GM19455 (cell line): ENCODE measurements around the gene LPIN1.
"Not testable (repeated sequence)": the region's sequence is repeated elsewhere in the genome, so short reads cannot be mapped to it uniquely, and the experiment has no call there.

ENCODE experiments used
- ATAC-seq: cut with Tn5 transposase; IDR thresholded peaks from one replicate; pipeline ENCODE4 v1.9.1; 2021; ENCODE audit not compliant: unreplicated experiment

LPIN1 gene

GRCh38 chr2:11830708-11831301, 84.4 kb downstream of the LPIN1 start:
- no peak for ATAC-seq

DNA sequence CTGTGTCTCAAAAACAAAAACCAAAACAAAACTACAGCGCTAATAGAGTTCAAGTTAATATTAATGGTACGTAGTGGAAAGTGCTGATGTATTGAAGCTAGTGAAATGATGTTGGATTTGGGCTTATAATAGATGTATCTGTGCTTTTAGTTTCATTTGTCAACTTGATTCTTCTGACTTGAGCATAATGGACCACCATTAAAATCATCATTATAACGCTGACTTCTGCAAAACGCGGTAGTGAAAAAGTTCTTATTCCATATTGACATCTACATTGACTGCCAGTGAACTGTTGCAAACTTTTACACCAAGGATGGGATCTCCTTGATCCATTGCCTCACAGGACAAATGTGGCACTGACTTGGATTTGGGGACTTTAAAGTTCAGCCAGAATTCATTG, 85.0 kb downstream of the LPIN1 start:
- ATAC-seq = no peak

DNA sequence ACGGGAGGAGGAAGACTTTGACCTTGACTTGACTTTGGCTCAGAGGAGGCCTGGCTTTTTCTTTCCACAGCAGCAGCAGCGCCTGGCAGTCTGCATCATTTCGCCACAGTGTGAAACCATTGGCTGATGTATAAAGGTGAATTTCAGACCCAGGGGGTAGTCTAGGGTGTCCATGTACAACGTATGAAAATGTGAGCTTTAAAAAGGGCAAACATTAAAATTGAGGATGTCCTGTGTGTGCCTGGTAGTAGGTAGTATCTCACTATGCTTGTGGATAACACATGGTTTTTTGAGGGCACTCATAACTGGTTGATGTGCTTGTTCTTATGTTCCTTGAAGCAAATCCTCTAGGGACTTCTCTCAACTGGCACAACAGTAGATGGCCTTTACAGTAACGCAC, 86.1 kb downstream of the LPIN1 start:
- no peak for ATAC-seq

GRCh38 chr2:11833601-11834000, 87.2 kb downstream of the LPIN1 start:
- no peak for ATAC-seq

GRCh38 chr2:11835403-11835802, 89.0 kb downstream of the LPIN1 start:
- no peak for ATAC-seq

- ATAC-seq = no peak
Measured at GRCh38 chr2:11836647-11837219, 90.3 kb downstream of the LPIN1 start.

DNA sequence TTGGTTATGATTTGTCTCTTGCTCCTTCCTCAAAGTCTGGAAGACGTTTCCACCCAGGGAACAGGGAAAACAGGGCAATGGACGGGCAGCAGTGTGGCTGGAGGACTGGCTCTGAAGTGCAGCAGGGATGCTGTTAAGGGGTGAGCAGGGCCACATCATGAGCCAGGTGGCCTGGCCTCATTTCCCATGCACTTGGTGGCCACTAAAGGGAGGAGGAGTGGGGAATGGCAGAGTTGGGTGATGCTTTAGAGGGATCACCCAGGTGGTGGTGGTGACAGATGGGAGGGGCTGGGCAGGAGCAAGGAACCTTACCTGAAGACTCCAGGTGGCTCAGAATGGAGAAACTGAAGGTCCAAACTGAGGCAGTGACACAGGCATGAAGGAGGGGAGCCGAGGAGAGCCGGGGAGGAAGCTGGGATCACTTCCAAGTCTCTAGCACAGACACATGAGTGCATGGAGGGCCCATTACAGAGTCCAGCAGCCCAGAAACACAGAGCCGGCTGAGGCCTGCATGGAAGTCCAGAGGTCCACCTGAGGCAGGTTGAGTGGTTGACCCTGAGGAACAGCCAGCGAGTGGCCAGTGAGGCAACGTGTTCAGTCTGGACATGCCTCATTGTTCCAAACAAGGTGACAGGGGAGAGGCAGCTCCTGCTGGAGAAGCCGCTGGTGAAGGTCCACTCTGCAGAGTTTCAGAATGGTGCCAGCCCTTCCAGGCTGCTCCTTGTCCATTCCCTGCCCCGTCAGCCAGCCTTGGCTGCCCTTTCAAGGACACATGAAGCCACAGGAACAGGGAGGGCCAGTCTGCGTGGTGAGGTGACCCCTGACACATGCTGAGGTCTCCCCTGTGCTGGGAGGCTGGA, 91.7 kb downstream of the LPIN1 start:
- no peak for ATAC-seq

DNA sequence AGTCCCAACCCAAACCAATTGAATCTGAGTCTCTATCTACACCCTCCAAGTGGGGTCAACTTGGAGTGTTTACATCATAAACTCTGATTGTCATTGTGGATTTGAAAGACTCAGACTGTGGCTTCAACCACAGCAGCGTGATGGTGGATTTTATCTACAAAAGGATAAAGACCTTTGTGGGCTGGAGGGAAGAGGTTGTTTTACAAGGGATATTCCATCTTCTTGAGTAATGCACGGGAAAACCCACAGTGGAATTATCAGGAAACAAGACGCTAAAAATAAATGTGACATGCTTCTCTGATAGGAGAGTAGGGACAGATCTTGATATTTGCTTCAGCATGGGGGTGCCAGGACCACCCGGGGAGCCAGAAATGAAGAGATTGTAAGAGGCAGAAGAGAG, 93.5 kb downstream of the LPIN1 start:
- no peak for ATAC-seq

- no peak for ATAC-seq
Measured at GRCh38 chr2:11842336-11842735, 95.9 kb downstream of the LPIN1 start.

DNA sequence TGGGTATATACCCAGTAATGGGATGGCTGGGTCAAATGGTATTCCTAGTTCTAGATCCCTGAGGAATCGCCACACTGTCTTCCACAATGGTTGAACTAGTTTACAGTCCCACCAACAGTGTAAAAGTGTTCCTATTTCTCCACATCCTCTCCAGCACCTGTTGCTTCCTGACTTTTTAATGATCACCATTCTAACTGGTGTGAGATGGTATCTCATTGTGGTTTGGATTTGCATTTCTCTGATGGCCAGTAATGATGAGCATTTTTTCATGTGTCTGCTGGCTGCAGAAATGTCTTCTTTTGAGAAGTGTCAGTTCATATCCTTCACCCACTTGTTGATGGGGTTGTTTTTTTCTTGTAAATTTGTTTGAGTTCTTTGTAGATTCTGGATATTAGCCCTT, 98.4 kb downstream of the LPIN1 start:
- ATAC-seq = not testable (repeated sequence)

DNA sequence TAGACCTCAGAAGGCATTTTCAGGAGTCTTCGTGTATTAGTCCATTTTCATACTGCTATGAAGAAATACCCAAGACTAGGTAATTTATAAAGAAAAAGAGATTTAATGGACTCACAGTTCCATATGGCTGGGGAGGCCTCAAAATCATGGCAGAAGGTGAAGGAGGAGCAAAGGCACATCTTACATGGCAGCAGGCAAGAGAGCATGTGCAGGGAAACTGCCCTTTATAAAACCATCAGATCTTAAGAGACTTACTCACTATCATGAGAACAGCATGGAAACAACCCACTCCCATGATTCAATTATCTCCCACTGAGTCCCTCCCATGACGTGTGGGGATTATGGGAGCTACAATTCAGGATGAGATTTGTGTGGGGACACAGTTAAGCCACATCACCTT, 101.5 kb downstream of the LPIN1 start:
- ATAC-seq = not testable (repeated sequence)

DNA sequence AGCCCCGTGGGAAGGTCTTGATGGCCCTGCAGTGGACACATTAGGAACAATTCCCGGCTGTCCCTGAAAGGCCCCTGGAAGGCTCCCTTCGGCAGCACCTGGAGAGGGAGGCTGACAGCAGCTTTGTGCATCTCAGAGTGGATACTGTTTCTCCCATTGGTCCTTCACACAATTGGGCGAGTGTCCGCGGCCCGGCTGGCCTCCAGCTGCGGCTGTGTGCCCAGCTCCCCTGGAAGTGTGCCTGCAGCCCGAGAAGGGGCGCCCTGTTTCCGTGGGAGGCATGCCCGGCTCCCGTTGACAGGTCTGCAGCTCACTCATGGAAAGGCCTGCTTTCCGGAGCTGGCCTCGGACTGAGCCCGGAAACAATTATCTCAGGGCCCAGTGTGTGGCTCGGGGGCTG, 103.7 kb downstream of the LPIN1 start:
- no peak for ATAC-seq

DNA sequence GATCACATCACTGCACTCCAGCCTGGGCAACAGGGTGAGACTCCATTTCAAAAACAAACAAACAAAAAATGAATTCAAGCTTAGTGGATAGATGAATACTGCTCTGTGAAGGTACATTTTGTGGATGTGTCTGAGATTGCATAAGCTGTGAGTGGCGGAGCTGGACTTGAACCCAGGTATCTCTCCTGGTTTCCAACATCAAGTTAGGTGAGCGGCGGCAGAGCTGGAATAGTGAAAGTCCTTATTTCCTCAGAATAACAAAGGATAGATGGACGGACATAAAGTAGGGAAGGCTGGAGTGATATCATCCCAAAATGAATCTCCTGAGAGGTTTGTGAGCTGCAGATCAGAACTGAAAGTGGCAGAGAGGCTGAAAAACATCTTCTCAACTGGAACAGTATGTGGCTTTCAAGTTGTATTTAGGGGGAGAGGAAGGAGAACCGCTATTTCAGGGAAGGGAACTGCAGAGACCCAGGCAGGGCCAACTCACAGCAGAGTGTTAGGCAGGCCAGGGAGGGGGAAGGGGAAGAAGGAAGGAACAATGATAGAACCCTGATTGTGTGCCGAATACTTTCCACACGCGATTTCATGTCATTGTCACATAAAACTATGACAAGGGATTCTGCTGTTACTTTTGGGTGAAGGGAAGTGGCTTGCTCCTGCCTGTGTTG, 106.2 kb downstream of the LPIN1 start:
- no peak for ATAC-seq

- no peak for ATAC-seq
Measured at GRCh38 chr2:11853197-11853588, 106.8 kb downstream of the LPIN1 start.

- no peak for ATAC-seq
Measured at GRCh38 chr2:11855064-11855760, 108.8 kb downstream of the LPIN1 start.

- ATAC-seq = no peak
Measured at GRCh38 chr2:11856095-11856494, 109.7 kb downstream of the LPIN1 start.

DNA sequence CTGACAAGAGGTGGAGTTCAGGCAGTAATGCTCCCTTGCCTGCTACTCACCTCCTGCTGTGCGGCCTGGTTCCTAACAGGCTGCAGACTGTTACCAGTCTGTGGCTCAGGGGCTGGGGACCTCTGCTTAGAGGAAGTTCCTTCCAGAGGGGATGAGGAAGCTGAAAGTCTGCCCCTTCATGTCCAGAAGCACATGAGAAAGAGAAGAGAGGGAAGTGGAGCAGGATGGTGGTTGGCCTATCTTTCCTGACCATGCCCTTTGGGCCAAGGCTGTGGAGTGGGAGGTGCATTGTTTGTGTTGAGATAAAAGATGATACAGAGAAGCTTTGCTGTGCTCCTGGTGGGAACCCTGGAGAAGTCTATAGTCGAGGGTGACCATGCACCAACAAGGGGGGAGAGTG, 112.5 kb downstream of the LPIN1 start:
- no peak for ATAC-seq

DNA sequence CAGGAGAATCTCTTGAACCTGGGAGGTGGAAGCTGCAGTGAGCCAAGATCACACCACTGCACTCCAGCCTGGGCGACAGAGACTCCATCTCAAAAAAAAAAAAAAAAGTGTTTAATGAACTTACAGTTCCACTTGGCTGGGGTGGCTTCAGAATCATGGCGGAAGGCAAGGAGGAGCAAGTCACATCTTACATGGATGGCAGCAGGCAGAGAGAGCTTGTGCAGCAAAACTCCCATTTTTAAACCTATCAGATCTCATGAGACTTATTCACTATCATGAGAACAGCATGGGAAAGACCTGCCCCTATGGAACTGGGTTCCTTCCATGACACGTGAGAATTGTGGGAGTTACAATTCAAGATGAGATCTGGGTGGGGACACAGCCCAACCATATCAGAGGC, 113.5 kb downstream of the LPIN1 start:
- not testable (repeated sequence) for ATAC-seq

GRCh38 chr2:11861044-11861443, 114.6 kb downstream of the LPIN1 start:
- no peak for ATAC-seq

DNA sequence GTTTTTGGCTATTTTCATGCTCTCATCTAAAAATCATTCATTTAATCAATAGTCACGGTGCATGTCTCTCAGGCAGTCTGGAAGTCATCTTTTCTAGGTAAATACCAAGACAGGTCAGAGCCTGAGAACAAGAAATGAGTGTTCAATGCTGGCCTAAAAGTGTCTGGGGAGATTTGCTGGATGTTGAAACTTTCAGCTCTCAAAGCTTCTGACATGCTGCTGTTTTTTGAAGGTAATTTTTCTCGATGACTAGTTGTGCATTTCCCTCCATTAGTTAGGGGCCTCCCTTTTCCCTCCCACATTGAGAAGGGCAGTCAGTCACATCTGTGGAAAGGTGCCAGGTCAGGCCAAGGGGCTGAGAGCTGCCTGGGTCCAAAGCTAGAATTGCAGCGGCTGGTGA, 115.6 kb downstream of the LPIN1 start:
- ATAC-seq = no peak

DNA sequence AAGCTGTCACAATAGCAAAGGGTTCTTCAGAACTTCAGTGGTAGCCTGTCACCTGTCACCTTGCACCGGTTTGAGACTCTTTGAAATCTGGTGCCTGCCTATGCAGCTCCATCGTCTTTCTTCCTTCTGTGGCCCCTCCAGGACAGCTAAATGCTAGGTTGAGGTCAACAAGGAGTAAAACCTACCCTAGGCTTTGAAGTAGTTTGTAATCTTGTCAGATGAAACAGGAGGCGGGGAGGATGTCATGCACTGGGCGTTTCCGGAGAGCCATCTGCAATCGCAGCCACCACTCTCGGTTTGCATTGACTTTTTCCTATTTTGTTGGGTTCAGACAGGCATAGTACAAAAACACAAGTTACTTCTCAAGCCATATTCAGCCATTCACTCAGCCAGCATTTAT, 116.7 kb downstream of the LPIN1 start:
- ATAC-seq = peak; percentile 42
